Measurements from ENCODE around the gene RGS12. TPM values are rescaled to one million over a fixed set of nuclear protein-coding genes. Genes with fewer than 3 reads are reported as not detected.

The RGS12 gene
- polyA plus RNA-seq, 3 donors: 0.75 to 15.3 (median 2.7) TPM

- no peaks in the 10 kb centered on the region for H3K4me1 ChIP-seq (ENCODE audit: control insufficient read depth in 1 of 2, insufficient read depth in 2 of 2, low read length in 2 of 2)
- no peak for TF ChIP-seq CTCF (IDR thresholded peaks at IDR 0.05)
- H3K9me3 Mint-ChIP-seq: peaks cover 0 to 4% (median 2%) of the 10 kb centered on the region in 7 donors
- H2AFZ ChIP-seq (ENCODE audit: insufficient read depth, low read depth, low read length, poor library complexity, severe bottlenecking): no peak overlapping the region
- intact Hi-C loops (cut with micrococcal nuclease): no loop called here
- H3K27ac ChIP-seq (ENCODE audit: low read depth in 1 of 2, low read length in 2 of 2): no peak overlapping the region
- H3K27ac Mint-ChIP-seq: no peak overlapping the region
- peaks cover 3 to 8% of the 10 kb centered on the region in 2 donors for H3K36me3 Mint-ChIP-seq
- H3K27me3 ChIP-seq (ENCODE audit: control insufficient read depth in 2 of 2, insufficient read depth in 2 of 2, low read length in 2 of 2): no peaks in the 10 kb centered on the region
- peaks cover 0 to 4% (median 1%) of the 10 kb centered on the region in 3 donors for H3K27me3 Mint-ChIP-seq (ENCODE audit: low read depth in 3 of 3)
- no peaks in the 10 kb centered on the region for H4K20me1 ChIP-seq (ENCODE audit: insufficient read depth, low read length)
- no peak for DNase-seq
- H3K4me2 ChIP-seq (replicated peaks; ENCODE audit: extremely low read depth, low read length, poor library complexity, severe bottlenecking): no peak overlapping the region
- H3K4me1 Mint-ChIP-seq: no peaks in the 10 kb centered on the region
- WGBS (ENCODE audit: insufficient coverage): 97% methylated on average over 18 of the region's 18 CpGs
- H3K79me2 ChIP-seq (ENCODE audit: insufficient read depth, low read length): no peaks in the 10 kb centered on the region
- no peaks in the 10 kb centered on the region for H3K36me3 ChIP-seq (replicated peaks in 1 of 2; ENCODE audit: control insufficient read depth in 1 of 2, insufficient read depth in 2 of 2, low read length in 2 of 2)
- H3K9ac ChIP-seq (ENCODE audit: insufficient read depth, low read length, poor library complexity, severe bottlenecking): no peak overlapping the region
- H3K4me3 Mint-ChIP-seq: no peak overlapping the region
- no peak overlapping the region for H3K4me3 ChIP-seq (replicated peaks in 1 of 3; ENCODE audit: low read depth in 2 of 3, low read length in 3 of 3)
- no peaks in the 10 kb centered on the region for H3K9me3 ChIP-seq (replicated peaks in 1 of 2; ENCODE audit: control insufficient read depth in 1 of 2, insufficient read depth in 1 of 2, low read length in 2 of 2)
Observed at GRCh38 chr4:3324093-3324815, 31.4 kb downstream of the RGS12 start.

GRCh38 chr4:3328814-3329663 is 36.2 kb downstream of the RGS12 start:
- Histone ChIP-seq H3K79me2 (ENCODE audit: insufficient read depth, low read length) (no peaks in the 10 kb centered on the region), H3K9me3 (replicated peaks in 1 of 2; ENCODE audit: control insufficient read depth in 1 of 2, insufficient read depth in 1 of 2, low read length in 2 of 2) (no peaks in the 10 kb centered on the region), H4K20me1 (ENCODE audit: insufficient read depth, low read length) (no peaks in the 10 kb centered on the region), H3K9ac (ENCODE audit: insufficient read depth, low read length, poor library complexity, severe bottlenecking) (no peak overlapping the region), H3K27ac (ENCODE audit: low read depth in 1 of 2, low read length in 2 of 2) (no peak overlapping the region), H3K4me3 (replicated peaks in 1 of 3; ENCODE audit: low read depth in 2 of 3, low read length in 3 of 3) (no peak overlapping the region), H3K4me1 (ENCODE audit: control insufficient read depth in 1 of 2, insufficient read depth in 2 of 2, low read length in 2 of 2) (peaks cover 10 to 11% of the 10 kb centered on the region in 2 donors), H2AFZ (ENCODE audit: insufficient read depth, low read depth, low read length, poor library complexity, severe bottlenecking) (no peak overlapping the region), H3K27me3 (ENCODE audit: control insufficient read depth in 2 of 2, insufficient read depth in 2 of 2, low read length in 2 of 2) (no peaks in the 10 kb centered on the region), H3K4me2 (replicated peaks; ENCODE audit: extremely low read depth, low read length, poor library complexity, severe bottlenecking) (no peak overlapping the region), H3K36me3 (replicated peaks in 1 of 2; ENCODE audit: control insufficient read depth in 1 of 2, insufficient read depth in 2 of 2, low read length in 2 of 2) (no peaks in the 10 kb centered on the region)
- Mint-ChIP-seq H3K4me1 (peaks cover 14% of the 10 kb centered on the region), H3K4me3 (no peak overlapping the region), H3K36me3 (peaks cover 0 to 3% of the 10 kb centered on the region in 2 donors), H3K9me3 (peaks cover 0 to 4% (median 2%) of the 10 kb centered on the region in 7 donors), H3K27ac (no peak overlapping the region), H3K27me3 (ENCODE audit: low read depth in 3 of 3) (peaks cover 0 to 3% (median 2%) of the 10 kb centered on the region in 3 donors)
- TF ChIP-seq CTCF (IDR thresholded peaks at IDR 0.05): no peak
- intact Hi-C loops (cut with micrococcal nuclease): no loop called here
- no peak for DNase-seq
- 100% methylated on average over 3 of the region's 10 CpGs for WGBS (ENCODE audit: insufficient coverage)
